Aorta (tissue), 5 donors: Measurements from ENCODE around the gene IGSF9. TPM values are rescaled to one million over a fixed set of nuclear protein-coding genes. Genes with fewer than 3 reads are reported as not detected.

Source experiments
- ATAC-seq: fragments of 200-7000 bp; cut with Tn5 transposase; one replicate; pipeline ENCODE4 v1.9.1; 2022; ENCODE audit warnings: moderate library complexity; ENCODE audit not compliant: low FRiP score
- DNase-seq, 2 donors: peaks; one replicate each; pipeline ENCODE4 v3.0.0-alpha.2; 2020
- H3K27ac ChIP-seq, 2 donors: one replicate each; pipeline ENCODE4 v1.5.1; 2013; ENCODE audit warnings: low read length in 2 of 2, mild to moderate bottlenecking in 2 of 2, moderate library complexity in 2 of 2, control low read depth in 1 of 2, inconsistent platforms in 1 of 2, low read depth in 1 of 2
- H3K27me3 ChIP-seq, 2 donors: one replicate each; pipeline ENCODE4 v1.6.1; 2013; ENCODE audit warnings: control low read depth in 1 of 2, low read length in 1 of 2, mild to moderate bottlenecking in 1 of 2, moderate library complexity in 1 of 2; ENCODE audit not compliant: insufficient read depth in 2 of 2, control insufficient read depth in 1 of 2
- H3K36me3 ChIP-seq, 2 donors: one replicate each; pipeline ENCODE4 v1.6.1; 2013; ENCODE audit warnings: control low read depth in 1 of 2, low read length in 1 of 2, mild to moderate bottlenecking in 1 of 2; ENCODE audit not compliant: insufficient read depth in 2 of 2, control insufficient read depth in 1 of 2
- H3K4me1 ChIP-seq, 2 donors: one replicate each; pipeline ENCODE4 v1.6.1; 2013; ENCODE audit warnings: low read length in 2 of 2, control low read depth in 1 of 2, mild to moderate bottlenecking in 1 of 2, moderate library complexity in 1 of 2; ENCODE audit not compliant: insufficient read depth in 2 of 2, control insufficient read depth in 1 of 2
- H3K4me3 ChIP-seq, 2 donors: one replicate each; pipeline ENCODE4 v1.5.1; 2013; ENCODE audit warnings: low read length in 2 of 2, control low read depth in 1 of 2, mild to moderate bottlenecking in 1 of 2
- H3K9me3 ChIP-seq: one replicate; pipeline ENCODE4 v1.6.1; 2013; ENCODE audit warnings: mild to moderate bottlenecking, low read length; ENCODE audit not compliant: control insufficient read depth
- WGBS, 2 donors: extraction: QIAGEN DNeasy Blood & Tissue Kit; methylation state at CpG; one replicate each; pipeline ENCODE4 v1.1.7; 2013; 5-methylcytosine and 5-hydroxymethylcytosine counted together
- intact Hi-C, 2 donors: fragments of 100-400 bp; cut with DNase I; formaldehyde crosslinking; loops; one replicate each; pipeline versions ENCODE4 v1.14.2 to v1.15.0; 2022
- polyA plus RNA-seq, 2 donors: library from polyadenylated mRNA; stranded (reverse); fragments of 200-250 nt; gene quantifications; one replicate each; pipeline ENCODE4 v1.2.3, GENCODE V29; 2013
- total RNA-seq, 2 donors: library from RNA; stranded (reverse); fragmentation: NEBNext Ultra II Directional; extraction: Animal tissue kit (Norgen Biotek cat#: 25700); gene quantifications; one replicate each; pipeline ENCODE4 v1.2.1, GENCODE V29; 2021
- donor health status: healthy with polysubstance abuse.
- donor health status: Bipolar disorder and iron deficiency.
- donor health status: DM: no; HTN: no; CAD: no.
- donor health status: DM: no; HTN: no; CAD: no.
- donor health status: DM: yes; HTN: yes; CAD: no.

Gene IGSF9
- total and polyA plus RNA-seq, 4 donors: 0.05 to 1.0 (median 0.30) TPM; not detected in 1

DNA sequence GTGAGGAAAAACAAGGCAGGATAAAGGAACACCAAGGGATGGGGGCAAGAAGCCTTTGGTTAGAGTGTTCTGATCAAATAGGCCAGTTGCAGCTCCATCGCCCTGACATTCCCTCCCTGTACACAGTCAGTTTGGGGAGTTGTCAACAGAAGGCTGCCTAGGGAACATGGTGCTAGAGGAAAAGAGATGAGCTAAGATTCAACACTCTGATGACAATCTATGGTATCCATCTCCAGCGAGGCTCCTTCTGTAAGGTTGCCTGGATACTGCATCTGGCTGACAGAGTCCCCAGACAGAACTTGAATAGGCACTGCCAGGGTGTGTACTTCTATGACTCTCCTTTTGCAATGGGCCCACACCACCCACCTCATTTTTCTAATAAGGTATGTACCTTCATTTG, 19.9 kb upstream of the IGSF9 start:
- Histone ChIP-seq H3K27ac (no peak overlapping the region), H3K4me3 (no peak overlapping the region), H3K9me3 (no peaks in the 10 kb centered on the region), H3K36me3 (no peaks in the 10 kb centered on the region), H3K27me3 (peaks cover 0 to 2% of the 10 kb centered on the region in 2 donors), H3K4me1 (no peaks in the 10 kb centered on the region)
- WGBS, 2 donors: 87 to 89% methylated on average over 2 of the region's 2 CpGs
- intact Hi-C loops: no loop called here
- DNase-seq (no peak), ATAC-seq (no peak)

GRCh38 chr1:159964144-159964543, 18.7 kb upstream of the IGSF9 start:
- Histone ChIP-seq H3K4me3 (no peak overlapping the region), H3K4me1 (no peaks in the 10 kb centered on the region), H3K9me3 (no peaks in the 10 kb centered on the region), H3K36me3 (no peaks in the 10 kb centered on the region), H3K27me3 (peaks cover 0 to 2% of the 10 kb centered on the region in 2 donors), H3K27ac (no peak overlapping the region)
- DNase-seq: no peak
- no peak for ATAC-seq
- WGBS, 2 donors: 72 to 77% methylated on average over 3 of the region's 3 CpGs
- intact Hi-C loops: no loop called here

- Histone ChIP-seq H3K27me3 (no peaks in the 10 kb centered on the region), H3K4me3 (no peak overlapping the region), H3K4me1 (no peaks in the 10 kb centered on the region), H3K9me3 (no peaks in the 10 kb centered on the region), H3K36me3 (no peaks in the 10 kb centered on the region), H3K27ac (no peak overlapping the region)
- DNase-seq (no peak), ATAC-seq (no peak)
- intact Hi-C loops: no loop called here
- WGBS, 2 donors: 95 to 96% methylated on average over 11 of the region's 11 CpGs
These were observed 16.8 kb upstream of the IGSF9 start for GRCh38 chr1:159962176-159962575.

- H3K4me3 ChIP-seq: no peak overlapping the region
- 92 to 94% methylated on average over 15 of the region's 15 CpGs for WGBS, 2 donors
- no peak overlapping the region for H3K27ac ChIP-seq
- no peaks in the 10 kb centered on the region for H3K27me3 ChIP-seq
- H3K4me1 ChIP-seq: no peaks in the 10 kb centered on the region
- H3K36me3 ChIP-seq: no peaks in the 10 kb centered on the region
- no peaks in the 10 kb centered on the region for H3K9me3 ChIP-seq
- intact Hi-C loops: no loop called here
- ATAC-seq (no peak), DNase-seq (no peak)
These were observed 16.2 kb upstream of the IGSF9 start for GRCh38 chr1:159961636-159962035.

GRCh38 chr1:159960721-159961381, 15.4 kb upstream of the IGSF9 start:
- WGBS, 2 donors: 15 to 23% methylated on average over 5 of the region's 5 CpGs
- no peak overlapping the region for H3K4me3 ChIP-seq
- peak; percentile 82 for ATAC-seq

DNA sequence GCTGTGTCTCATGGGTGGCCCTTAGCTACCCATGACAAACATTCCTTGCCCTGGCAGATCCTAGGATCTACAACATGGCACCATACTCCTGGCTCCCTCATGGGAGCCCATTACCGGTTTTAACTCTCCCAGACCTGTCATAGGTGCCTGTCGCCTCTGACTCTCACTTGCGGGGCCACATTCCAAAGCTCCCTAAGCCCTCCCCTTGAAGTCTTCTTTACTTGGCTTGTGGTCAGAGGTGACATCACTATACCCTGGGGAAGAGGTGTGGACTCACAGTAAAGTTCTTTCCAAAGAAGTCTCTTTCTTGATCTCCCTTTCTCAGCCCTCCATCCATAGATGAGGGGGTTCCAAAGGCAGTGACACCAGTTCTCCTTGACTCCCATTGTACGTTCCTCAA, 14.0 kb upstream of the IGSF9 start:
- DNase-seq (no peak), ATAC-seq (no peak)
- no peaks in the 10 kb centered on the region for H3K4me1 ChIP-seq
- no peaks in the 10 kb centered on the region for H3K9me3 ChIP-seq
- no peak overlapping the region for H3K27ac ChIP-seq
- 72 to 79% methylated on average over 4 of the region's 4 CpGs for WGBS, 2 donors
- no peaks in the 10 kb centered on the region for H3K36me3 ChIP-seq
- no peak overlapping the region for H3K4me3 ChIP-seq
- H3K27me3 ChIP-seq: no peaks in the 10 kb centered on the region
- intact Hi-C loops: no loop called here

More at GRCh38 chr1:159960721-159961381, 15.4 kb upstream of the IGSF9 start:
- H3K9me3 ChIP-seq: no peaks in the 10 kb centered on the region
- DNase-seq: peak; percentile 80 to 83
- intact Hi-C loops: no loop called here
- no peaks in the 10 kb centered on the region for H3K4me1 ChIP-seq
- no peaks in the 10 kb centered on the region for H3K36me3 ChIP-seq
- no peaks in the 10 kb centered on the region for H3K27me3 ChIP-seq
- H3K27ac ChIP-seq: no peak overlapping the region

DNA sequence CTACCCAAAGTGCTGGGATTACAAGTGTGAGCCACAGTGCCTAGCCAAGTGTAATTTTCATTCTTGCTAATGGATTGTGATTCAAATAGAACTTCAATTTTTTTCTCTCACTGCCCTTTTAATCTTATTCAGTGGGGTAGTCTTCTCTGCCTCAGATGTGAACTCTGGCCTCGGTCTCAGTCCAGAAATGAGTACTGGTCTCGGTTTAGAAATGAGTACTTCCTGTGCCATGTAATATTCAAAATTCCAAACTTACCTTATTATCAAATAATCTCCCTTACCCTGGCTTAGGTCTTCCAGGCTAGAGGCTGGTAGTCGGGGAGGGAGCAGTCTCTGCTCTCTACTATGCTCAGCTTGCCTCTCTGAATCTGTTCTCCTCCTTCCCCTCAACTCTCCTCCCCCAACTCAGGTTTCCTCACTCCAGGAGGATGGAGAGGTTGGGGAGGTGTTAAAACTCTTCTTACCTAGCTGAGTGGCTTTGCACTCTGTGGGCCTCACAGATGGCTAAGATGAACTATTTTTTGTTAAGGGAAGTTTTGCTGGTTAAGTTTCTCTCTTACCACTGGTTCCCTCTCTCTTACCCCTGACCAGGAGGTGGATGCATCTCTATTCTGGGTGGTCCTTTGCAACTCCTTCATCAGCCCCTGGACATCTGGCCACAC, 13.4 kb upstream of the IGSF9 start:
- WGBS, 2 donors: 71 to 73% methylated on average over 3 of the region's 3 CpGs
- no peaks in the 10 kb centered on the region for H3K36me3 ChIP-seq
- no peaks in the 10 kb centered on the region for H3K4me1 ChIP-seq
- no peak for DNase-seq
- H3K27me3 ChIP-seq: no peaks in the 10 kb centered on the region
- no peak for ATAC-seq
- H3K4me3 ChIP-seq: no peak overlapping the region
- no peaks in the 10 kb centered on the region for H3K9me3 ChIP-seq
- no peak overlapping the region for H3K27ac ChIP-seq
- intact Hi-C loops: no loop called here

DNA sequence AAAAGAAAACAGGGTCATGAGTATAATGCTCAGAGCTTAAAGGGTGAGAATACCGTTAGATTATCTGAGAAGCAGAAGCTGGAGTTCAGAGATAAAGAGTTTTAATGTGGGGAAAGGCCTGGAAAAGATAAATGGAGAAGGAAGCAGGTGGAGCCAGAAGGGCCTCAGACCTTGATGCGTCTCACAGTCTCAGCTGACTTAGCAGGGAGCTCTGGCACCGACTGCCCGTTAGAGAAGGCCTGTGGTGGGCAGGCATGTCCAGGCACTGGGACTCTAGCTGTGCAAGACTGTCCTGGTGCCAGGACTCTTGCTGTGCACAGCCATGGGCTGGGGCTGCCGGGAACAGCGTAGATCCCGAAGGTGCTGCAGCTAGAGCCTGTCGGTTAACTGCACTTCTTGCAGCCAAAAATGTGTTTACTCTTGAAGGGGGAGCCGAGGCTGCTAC, 12.4 kb upstream of the IGSF9 start:
- 61 to 64% methylated on average over 9 of the region's 9 CpGs for WGBS, 2 donors
- Histone ChIP-seq H3K27ac (no peak overlapping the region), H3K9me3 (no peaks in the 10 kb centered on the region), H3K4me3 (no peak overlapping the region), H3K36me3 (no peaks in the 10 kb centered on the region), H3K4me1 (no peaks in the 10 kb centered on the region), H3K27me3 (no peaks in the 10 kb centered on the region)
- intact Hi-C loops: no loop called here
- DNase-seq: no peak
- no peak for ATAC-seq

- no peak overlapping the region for H3K27ac ChIP-seq
- H3K4me3 ChIP-seq: no peak overlapping the region
- DNase-seq (no peak), ATAC-seq (no peak)
- H3K27me3 ChIP-seq: no peaks in the 10 kb centered on the region
- no peaks in the 10 kb centered on the region for H3K4me1 ChIP-seq
- no peaks in the 10 kb centered on the region for H3K36me3 ChIP-seq
- WGBS, 2 donors: 78 to 81% methylated on average over 3 of the region's 3 CpGs
- no peaks in the 10 kb centered on the region for H3K9me3 ChIP-seq
- intact Hi-C loops: no loop called here
These were observed 10.0 kb upstream of the IGSF9 start for GRCh38 chr1:159955456-159955855.
